Ascending aorta (tissue), 2 donors: ENCODE measurements around the gene DDX10. TPM values are rescaled to one million over a fixed set of nuclear protein-coding genes. Genes with fewer than 3 reads are reported as not detected.

Source experiments
- DNase-seq, 2 donors: peaks; one replicate each; pipeline ENCODE4 v3.0.0-alpha.2; 2019; ENCODE audit warnings: low spot score in 2 of 2
- H3K27ac ChIP-seq, 2 donors: fragments of 200-600 bp; sonication (generic); one replicate each; pipeline ENCODE4 v1.5.1; 2016 to 2017; ENCODE audit warnings: mild to moderate bottlenecking in 1 of 2
- H3K27me3 ChIP-seq: fragments of 200-600 bp; sonication (generic); one replicate; pipeline ENCODE4 v1.5.1; 2017
- H3K36me3 ChIP-seq, 2 donors: fragments of 200-600 bp; sonication (generic); one replicate each; pipeline ENCODE4 v1.5.1; 2016
- H3K4me1 ChIP-seq, 2 donors: fragments of 200-600 bp; sonication (generic); one replicate each; pipeline ENCODE4 v1.5.1; 2016 to 2017; ENCODE audit warnings: mild to moderate bottlenecking in 1 of 2
- H3K4me3 ChIP-seq, 2 donors: fragments of 200-600 bp; sonication (generic); one replicate each; pipeline ENCODE4 v1.5.1; 2016 to 2017; ENCODE audit warnings: mild to moderate bottlenecking in 1 of 2
- H3K9me3 ChIP-seq, 2 donors: fragments of 200-600 bp; sonication (generic); one replicate each; pipeline ENCODE4 v1.5.1; 2016
- CTCF ChIP-seq, 3 experiments: fragments of 200-600 bp in 2 of 3; fragments of 450-650 bp in 1 of 3; sonication (generic) in 2 of 3; IDR thresholded peaks; one replicate each; pipeline ENCODE4 v1.5.1; 2016 to 2019; ENCODE audit warnings: antibody characterized with exemption in 3 of 3, mild to moderate bottlenecking in 1 of 3, moderate library complexity in 1 of 3
- intact Hi-C: fragments of 100-400 bp; cut with DNase I; formaldehyde crosslinking; loops from one replicate; pipeline ENCODE4 v1.15.1; 2023
- total RNA-seq: library from RNA; depleted of rRNA; stranded (reverse); fragments of >200 nt; gene quantifications from one replicate; pipeline ENCODE4 v1.1.0, GENCODE V29; 2016

The DDX10 gene
- total RNA-seq, 1 donor from 2014 or later, result 21.9 TPM

GRCh38 chr11:108622341-108622740 is 42.5 kb upstream of the DDX10 start:
- no peak for TF ChIP-seq CTCF (IDR thresholded peaks at IDR 0.05)
- no peak for DNase-seq
- H3K9me3 ChIP-seq, result no peaks in the 10 kb centered on the region
- no peak overlapping the region for H3K4me3 ChIP-seq
- H3K4me1 ChIP-seq, result no peaks in the 10 kb centered on the region
- no peaks in the 10 kb centered on the region for H3K27me3 ChIP-seq
- intact Hi-C loops, result no loop called here
- H3K27ac ChIP-seq, result no peak overlapping the region
- H3K36me3 ChIP-seq, result no peaks in the 10 kb centered on the region

DNA sequence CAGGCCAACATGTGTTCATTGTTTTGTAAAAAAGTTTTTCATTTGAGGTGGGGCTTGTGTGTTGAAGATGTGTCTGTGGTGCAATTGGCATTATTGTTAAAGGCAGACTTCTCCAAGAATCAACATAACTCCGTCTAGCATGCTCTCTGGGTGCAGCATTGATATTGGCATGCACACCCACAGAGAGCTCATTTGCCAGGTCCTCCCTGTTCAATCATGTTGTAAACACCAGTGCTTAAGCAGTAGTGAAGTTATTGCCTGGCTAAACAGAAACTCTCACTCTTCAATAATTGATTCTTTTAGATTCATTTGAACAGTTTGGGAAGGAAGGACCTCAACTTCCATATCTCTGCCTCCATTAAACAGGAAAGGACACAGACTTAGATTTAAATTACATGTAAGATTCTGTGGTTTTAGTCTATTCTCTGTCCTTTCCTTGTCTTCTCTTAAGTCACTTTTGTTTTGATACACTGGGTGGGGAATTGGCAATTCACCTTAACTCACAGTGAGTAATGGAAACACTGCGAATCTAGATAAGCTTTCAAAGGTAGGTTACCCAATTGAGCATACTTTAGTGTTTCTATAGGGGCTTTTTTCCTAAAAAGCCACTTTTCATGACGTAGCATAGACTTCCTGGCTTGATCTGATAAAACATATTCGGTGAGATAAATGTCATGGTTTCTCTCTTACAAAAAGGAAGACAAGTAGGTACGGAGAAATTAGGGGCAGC is 40.5 kb upstream of the DDX10 start:
- no peak for DNase-seq
- intact Hi-C loops, result no loop called here
- no peak for TF ChIP-seq CTCF (IDR thresholded peaks at IDR 0.05)

GRCh38 chr11:108628326-108628725 is 36.5 kb upstream of the DDX10 start:
- no peak overlapping the region for H3K27ac ChIP-seq
- H3K9me3 ChIP-seq, result no peaks in the 10 kb centered on the region
- no peak for TF ChIP-seq CTCF (IDR thresholded peaks at IDR 0.05)
- no peak for DNase-seq
- intact Hi-C loops, result no loop called here
- H3K36me3 ChIP-seq, result no peaks in the 10 kb centered on the region
- no peaks in the 10 kb centered on the region for H3K4me1 ChIP-seq
- no peaks in the 10 kb centered on the region for H3K27me3 ChIP-seq
- no peak overlapping the region for H3K4me3 ChIP-seq

More for the DNA sequence above, 40.5 kb upstream of the DDX10 start:
- Histone ChIP-seq H3K27me3 (no peaks in the 10 kb centered on the region), H3K4me3 (no peak overlapping the region), H3K9me3 (no peaks in the 10 kb centered on the region), H3K36me3 (no peaks in the 10 kb centered on the region), H3K27ac (no peak overlapping the region), H3K4me1 (no peaks in the 10 kb centered on the region)

- TF ChIP-seq CTCF (IDR thresholded peaks at IDR 0.05), result no peak
- Histone ChIP-seq H3K4me1 (no peaks in the 10 kb centered on the region), H3K9me3 (no peaks in the 10 kb centered on the region), H3K4me3 (no peak overlapping the region), H3K36me3 (no peaks in the 10 kb centered on the region), H3K27me3 (no peaks in the 10 kb centered on the region), H3K27ac (no peak overlapping the region)
- intact Hi-C loops, result no loop called here
- DNase-seq, result no peak
These were observed 36.1 kb upstream of the DDX10 start for GRCh38 chr11:108628812-108629211.

DNA sequence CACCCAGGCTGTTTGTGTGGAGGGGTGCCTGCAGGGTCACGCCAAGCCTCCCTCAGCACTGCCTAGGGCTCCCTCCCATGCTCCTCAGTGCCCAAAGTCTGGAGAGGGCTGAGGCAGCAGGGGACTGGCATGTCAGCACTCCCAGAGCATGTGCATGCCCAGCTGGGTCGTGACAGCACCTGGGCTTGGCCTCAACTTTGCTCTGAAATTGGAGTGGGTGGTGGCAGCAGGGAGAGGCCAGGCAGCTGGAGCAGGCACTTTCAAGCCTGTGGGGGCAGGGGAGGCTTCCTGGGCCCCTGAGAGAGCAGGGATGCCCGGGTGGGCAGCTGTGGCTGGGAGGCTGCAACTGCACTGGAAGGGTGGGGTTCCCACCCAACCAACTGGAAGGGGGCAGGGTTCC is 35.6 kb upstream of the DDX10 start:
- Histone ChIP-seq H3K36me3 (no peaks in the 10 kb centered on the region), H3K4me3 (no peak overlapping the region), H3K27me3 (no peaks in the 10 kb centered on the region), H3K4me1 (no peaks in the 10 kb centered on the region), H3K9me3 (no peaks in the 10 kb centered on the region), H3K27ac (no peak overlapping the region)
- intact Hi-C loops, result no loop called here
- DNase-seq, result no peak
- no peak for TF ChIP-seq CTCF (IDR thresholded peaks at IDR 0.05)
